A549 (cell line): Measurements from ENCODE around the gene GIT1. TPM values are rescaled to one million over a fixed set of nuclear protein-coding genes. Genes with fewer than 3 reads are reported as not detected.

ENCODE experiments used
- ATAC-seq, 2 experiments: fragments of 200-7000 bp in 1 of 2; fragments of >200 bp in 1 of 2; cut with Nextera tagmentation in 1 of 2; cut with Tn5 transposase in 1 of 2; 3 replicates each; pipeline versions ENCODE4 v1.8.0 to v1.9.1; 2018 to 2020; ENCODE audit warnings: mild to moderate bottlenecking in 1 of 2, moderate library complexity in 1 of 2
- CTCF ChIA-PET: fragments of 300-600 bp; sonication (Branson Sonifier 250); formaldehyde crosslinking; extraction: SDS; loops from one replicate; lab custom pipeline; 2021; ENCODE audit warnings: antibody characterized with exemption, inconsistent platforms; lab: Yijun Ruan, JAX
- POLR2A ChIA-PET: fragments of 350-600 bp; formaldehyde crosslinking; extraction: SDS; loops from one replicate; lab custom pipeline; 2021; ENCODE audit warnings: antibody characterized with exemption, inconsistent platforms; lab: Yijun Ruan, JAX
- DNase-seq, 2 experiments: peaks; one replicate each; pipeline versions ENCODE4 v3.0.0 to v3.0.0-alpha.2; 2011 to 2016; ENCODE audit warnings: low read depth in 1 of 2, low spot score in 1 of 2
- FAIRE-seq: peaks from 2 replicates; lab custom pipeline; 2011; peaks lifted over from hg19 to GRCh38; lab: Jason Lieb, UNC
- H3K27ac ChIP-seq, 2 experiments: fragments of >200 bp; sonication (Bioruptor Twin); formaldehyde crosslinking; 3 replicates each; pipeline ENCODE4 v1.5.1; 2016 to 2017
- H3K4me1 ChIP-seq: fragments of >200 bp; sonication (Bioruptor Twin); formaldehyde crosslinking; 3 replicates; pipeline ENCODE4 v1.6.1; 2016
- H3K4me2 ChIP-seq: fragments of >200 bp; sonication (Bioruptor Twin); formaldehyde crosslinking; 3 replicates; pipeline ENCODE4 v1.6.1; 2016
- H3K4me3 ChIP-seq: fragments of >200 bp; sonication (Bioruptor Twin); formaldehyde crosslinking; 3 replicates; pipeline ENCODE4 v1.5.1; 2016
- H3K9me3 ChIP-seq: fragments of >200 bp; sonication (Bioruptor Twin); formaldehyde crosslinking; 3 replicates; pipeline ENCODE4 v1.6.1; 2016
- CHD4 ChIP-seq: fragments of 200-600 bp; sonication (generic); IDR thresholded peaks from 2 replicates; pipeline ENCODE4 v1.6.1; 2016; ENCODE audit warnings: antibody characterized with exemption, mild to moderate bottlenecking, borderline replicate concordance
- EHF ChIP-seq: fragments of 250-450 bp; sonication (Bioruptor Pico); IDR thresholded peaks from 2 replicates; pipeline ENCODE4 v1.5.0; 2020; ENCODE audit warnings: mild to moderate bottlenecking
- FOSB ChIP-seq: fragments of 250-450 bp; sonication (Bioruptor Pico); IDR thresholded peaks from 2 replicates; pipeline ENCODE4 v1.5.0; 2020; ENCODE audit warnings: mild to moderate bottlenecking, moderate library complexity
- FOXS1 ChIP-seq: fragments of 250-450 bp; sonication (Bioruptor Pico); IDR thresholded peaks from 2 replicates; pipeline ENCODE4 v1.5.0; 2020; ENCODE audit warnings: mild to moderate bottlenecking, moderate library complexity
- GATA3 ChIP-seq: IDR thresholded peaks from 2 replicates; pipeline ENCODE4 v1.6.1; 2012; ENCODE audit warnings: borderline replicate concordance
- JUN ChIP-seq, 2 experiments: fragments of >200 bp; sonication (Bioruptor Twin); formaldehyde crosslinking; IDR thresholded peaks; 2 replicates in 1 of 2; 3 replicates in 1 of 2; pipeline ENCODE4 v1.6.1; 2016 to 2017
- MAZ ChIP-seq: fragments of 150-350 bp; IDR thresholded peaks from 2 replicates; pipeline ENCODE4 v1.6.1; 2014; ENCODE audit warnings: antibody characterized with exemption, low read depth, low read length, borderline replicate concordance
- NFE2L2 ChIP-seq: fragments of 150-350 bp; conservative IDR thresholded peaks from 2 replicates; pipeline ENCODE4 v1.6.1; 2014; ENCODE audit warnings: low read length
- POLR2A ChIP-seq: IDR thresholded peaks from 2 replicates; pipeline ENCODE4 v1.6.1; 2012; ENCODE audit warnings: mild to moderate bottlenecking, low read length
- RAD21 ChIP-seq, 2 experiments: fragments of >200 bp in 1 of 2; sonication (Bioruptor Twin) in 1 of 2; formaldehyde crosslinking in 1 of 2; IDR thresholded peaks in 1 of 2; conservative IDR thresholded peaks in 1 of 2; 2 replicates in 1 of 2; 3 replicates in 1 of 2; pipeline ENCODE4 v1.6.1; 2012 to 2018; ENCODE audit warnings: inconsistent platforms in 1 of 2
- TP53 ChIP-seq: fragments of 250-450 bp; sonication (Bioruptor Pico); IDR thresholded peaks from 2 replicates; pipeline ENCODE4 v1.5.0; 2021; ENCODE audit warnings: mild to moderate bottlenecking, moderate library complexity
- ZFP36 ChIP-seq: fragments of 450-650 bp; IDR thresholded peaks from 2 replicates; pipeline ENCODE4 v1.6.1; 2014; ENCODE audit warnings: borderline replicate concordance; ENCODE audit not compliant: partially characterized antibody
- polyA plus RNA-seq, 4 experiments: library from polyadenylated mRNA; depleted of rRNA in 3 of 4; stranded (reverse); fragments of >200 nt; fragmentation: RNase III in 1 of 4; extraction: RNeasy Plus Mini Kit Qiagen cat#74134 plus additional on column Dnase treatment in 1 of 4; gene quantifications; 2 replicates in 3 of 4; 3 replicates in 1 of 4; pipeline ENCODE4 v1.2.3, GENCODE V29; 2011 to 2017
- TF ChIP-seq, protein P1 (sequence below): IDR thresholded peaks from 2 replicates; pipeline ENCODE4 v1.6.1; 2012; ENCODE audit warnings: low read depth, borderline replicate concordance
- TF ChIP-seq, protein P2 (sequence below): IDR thresholded peaks from 2 replicates; pipeline ENCODE4 v1.6.1; 2012
- TF ChIP-seq, protein P3 (sequence below): fragments of >200 bp; sonication (Bioruptor Twin); formaldehyde crosslinking; IDR thresholded peaks from 3 replicates; pipeline ENCODE4 v1.5.1; 2016
- TF ChIP-seq, protein P4 (sequence below): fragments of 250-450 bp; sonication (Bioruptor Pico); IDR thresholded peaks from 2 replicates; pipeline ENCODE4 v1.5.0; 2021; ENCODE audit warnings: mild to moderate bottlenecking, moderate library complexity, borderline replicate concordance
- TF ChIP-seq, protein P5 (sequence below): IDR thresholded peaks from 2 replicates; pipeline ENCODE4 v1.6.1; 2012
- TF ChIP-seq, protein P6 (sequence below): fragments of 200-600 bp; sonication (generic); IDR thresholded peaks from 2 replicates; pipeline ENCODE4 v1.6.1; 2016; ENCODE audit warnings: antibody characterized with exemption, mild to moderate bottlenecking, moderate library complexity
- TF ChIP-seq, protein P7 (sequence below): fragments of 150-350 bp; IDR thresholded peaks from 2 replicates; pipeline ENCODE4 v1.6.1; 2014; ENCODE audit warnings: low read depth, mild to moderate bottlenecking, low read length

GIT1 gene
- polyA plus RNA-seq, 2 of the 4 experiments (the other 2 are of a cell fraction), result 47.8 to 53.0 TPM

DNA sequence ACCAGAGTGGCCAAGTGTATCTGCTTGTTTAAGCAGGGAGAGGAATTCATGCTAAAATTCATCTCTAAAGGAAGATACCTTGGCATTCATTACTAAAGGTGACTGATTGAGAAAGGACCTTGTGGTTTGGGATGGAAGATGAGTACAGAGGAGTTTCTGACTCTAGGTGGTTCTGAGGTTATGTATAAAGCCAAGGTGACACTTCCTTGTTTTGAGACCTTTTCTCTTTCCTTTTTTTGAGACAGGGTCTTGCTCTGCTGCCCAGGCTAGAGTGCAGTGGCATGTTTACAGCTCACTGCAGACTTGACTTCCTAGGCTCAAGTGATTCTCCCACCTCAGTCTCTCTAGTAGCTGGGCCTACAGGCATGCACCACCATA lies 31.7 kb downstream of the GIT1 start:
- ChIA-PET POLR2A (interaction anchor here (1.4 to 2.3 kb wide), 2 partner anchors 8 to 23 kb away, joined by 3 to 10 read pairs; partner anchors contain the start of gene ABHD15), CTCF (interaction anchor here (1.2 to 5.0 kb wide), 4 partner anchors 10 to 187 kb away, joined by 4 to 25 read pairs (median 9); no protein-coding TSS in a partner anchor)
- ATAC-seq, result no peak; a peak in 1 of 6 replicates
- no peak overlapping the region for H3K4me3 ChIP-seq
- DNase-seq, result no peak
- 0 out of 6 replicates have a peak overlapping the region, but pooled peaks of 1 of the 2 experiments have one; percentile 1 for H3K27ac ChIP-seq
- TF ChIP-seq NFE2L2 (no peak), FOSB (CRISPR knock-in tag) (no peak), MAZ (no peak), ZFP36 (no peak), GATA3 (no peak), CHD4 (no peak), RAD21 (conservative IDR thresholded peaks at IDR 0.05 in 1 of 2, IDR thresholded peaks at IDR 0.05 in 1 of 2) (no peak), EHF (no peak), POLR2A (no peak), TP53 (CRISPR knock-in tag) (no peak), FOXS1 (CRISPR knock-in tag) (no peak), JUN (IDR thresholded peaks at IDR 0.05) (no peak)
- TF ChIP-seq, protein P1, sequence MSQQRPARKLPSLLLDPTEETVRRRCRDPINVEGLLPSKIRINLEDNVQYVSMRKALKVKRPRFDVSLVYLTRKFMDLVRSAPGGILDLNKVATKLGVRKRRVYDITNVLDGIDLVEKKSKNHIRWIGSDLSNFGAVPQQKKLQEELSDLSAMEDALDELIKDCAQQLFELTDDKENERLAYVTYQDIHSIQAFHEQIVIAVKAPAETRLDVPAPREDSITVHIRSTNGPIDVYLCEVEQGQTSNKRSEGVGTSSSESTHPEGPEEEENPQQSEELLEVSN, result no peak
- TF ChIP-seq, protein P2, sequence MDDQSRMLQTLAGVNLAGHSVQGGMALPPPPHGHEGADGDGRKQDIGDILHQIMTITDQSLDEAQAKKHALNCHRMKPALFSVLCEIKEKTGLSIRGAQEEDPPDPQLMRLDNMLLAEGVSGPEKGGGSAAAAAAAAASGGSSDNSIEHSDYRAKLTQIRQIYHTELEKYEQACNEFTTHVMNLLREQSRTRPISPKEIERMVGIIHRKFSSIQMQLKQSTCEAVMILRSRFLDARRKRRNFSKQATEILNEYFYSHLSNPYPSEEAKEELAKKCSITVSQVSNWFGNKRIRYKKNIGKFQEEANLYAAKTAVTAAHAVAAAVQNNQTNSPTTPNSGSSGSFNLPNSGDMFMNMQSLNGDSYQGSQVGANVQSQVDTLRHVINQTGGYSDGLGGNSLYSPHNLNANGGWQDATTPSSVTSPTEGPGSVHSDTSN, result no peak
- TF ChIP-seq, protein P3, sequence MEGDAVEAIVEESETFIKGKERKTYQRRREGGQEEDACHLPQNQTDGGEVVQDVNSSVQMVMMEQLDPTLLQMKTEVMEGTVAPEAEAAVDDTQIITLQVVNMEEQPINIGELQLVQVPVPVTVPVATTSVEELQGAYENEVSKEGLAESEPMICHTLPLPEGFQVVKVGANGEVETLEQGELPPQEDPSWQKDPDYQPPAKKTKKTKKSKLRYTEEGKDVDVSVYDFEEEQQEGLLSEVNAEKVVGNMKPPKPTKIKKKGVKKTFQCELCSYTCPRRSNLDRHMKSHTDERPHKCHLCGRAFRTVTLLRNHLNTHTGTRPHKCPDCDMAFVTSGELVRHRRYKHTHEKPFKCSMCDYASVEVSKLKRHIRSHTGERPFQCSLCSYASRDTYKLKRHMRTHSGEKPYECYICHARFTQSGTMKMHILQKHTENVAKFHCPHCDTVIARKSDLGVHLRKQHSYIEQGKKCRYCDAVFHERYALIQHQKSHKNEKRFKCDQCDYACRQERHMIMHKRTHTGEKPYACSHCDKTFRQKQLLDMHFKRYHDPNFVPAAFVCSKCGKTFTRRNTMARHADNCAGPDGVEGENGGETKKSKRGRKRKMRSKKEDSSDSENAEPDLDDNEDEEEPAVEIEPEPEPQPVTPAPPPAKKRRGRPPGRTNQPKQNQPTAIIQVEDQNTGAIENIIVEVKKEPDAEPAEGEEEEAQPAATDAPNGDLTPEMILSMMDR, result no peak
- TF ChIP-seq, protein P4, sequence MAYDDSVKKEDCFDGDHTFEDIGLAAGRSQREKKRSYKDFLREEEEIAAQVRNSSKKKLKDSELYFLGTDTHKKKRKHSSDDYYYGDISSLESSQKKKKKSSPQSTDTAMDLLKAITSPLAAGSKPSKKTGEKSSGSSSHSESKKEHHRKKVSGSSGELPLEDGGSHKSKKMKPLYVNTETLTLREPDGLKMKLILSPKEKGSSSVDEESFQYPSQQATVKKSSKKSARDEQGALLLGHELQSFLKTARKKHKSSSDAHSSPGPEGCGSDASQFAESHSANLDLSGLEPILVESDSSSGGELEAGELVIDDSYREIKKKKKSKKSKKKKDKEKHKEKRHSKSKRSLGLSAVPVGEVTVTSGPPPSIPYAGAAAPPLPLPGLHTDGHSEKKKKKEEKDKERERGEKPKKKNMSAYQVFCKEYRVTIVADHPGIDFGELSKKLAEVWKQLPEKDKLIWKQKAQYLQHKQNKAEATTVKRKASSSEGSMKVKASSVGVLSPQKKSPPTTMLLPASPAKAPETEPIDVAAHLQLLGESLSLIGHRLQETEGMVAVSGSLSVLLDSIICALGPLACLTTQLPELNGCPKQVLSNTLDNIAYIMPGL (CRISPR knock-in tag), result no peak
- TF ChIP-seq, protein P5, sequence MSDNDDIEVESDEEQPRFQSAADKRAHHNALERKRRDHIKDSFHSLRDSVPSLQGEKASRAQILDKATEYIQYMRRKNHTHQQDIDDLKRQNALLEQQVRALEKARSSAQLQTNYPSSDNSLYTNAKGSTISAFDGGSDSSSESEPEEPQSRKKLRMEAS, result no peak
- TF ChIP-seq, protein P6, sequence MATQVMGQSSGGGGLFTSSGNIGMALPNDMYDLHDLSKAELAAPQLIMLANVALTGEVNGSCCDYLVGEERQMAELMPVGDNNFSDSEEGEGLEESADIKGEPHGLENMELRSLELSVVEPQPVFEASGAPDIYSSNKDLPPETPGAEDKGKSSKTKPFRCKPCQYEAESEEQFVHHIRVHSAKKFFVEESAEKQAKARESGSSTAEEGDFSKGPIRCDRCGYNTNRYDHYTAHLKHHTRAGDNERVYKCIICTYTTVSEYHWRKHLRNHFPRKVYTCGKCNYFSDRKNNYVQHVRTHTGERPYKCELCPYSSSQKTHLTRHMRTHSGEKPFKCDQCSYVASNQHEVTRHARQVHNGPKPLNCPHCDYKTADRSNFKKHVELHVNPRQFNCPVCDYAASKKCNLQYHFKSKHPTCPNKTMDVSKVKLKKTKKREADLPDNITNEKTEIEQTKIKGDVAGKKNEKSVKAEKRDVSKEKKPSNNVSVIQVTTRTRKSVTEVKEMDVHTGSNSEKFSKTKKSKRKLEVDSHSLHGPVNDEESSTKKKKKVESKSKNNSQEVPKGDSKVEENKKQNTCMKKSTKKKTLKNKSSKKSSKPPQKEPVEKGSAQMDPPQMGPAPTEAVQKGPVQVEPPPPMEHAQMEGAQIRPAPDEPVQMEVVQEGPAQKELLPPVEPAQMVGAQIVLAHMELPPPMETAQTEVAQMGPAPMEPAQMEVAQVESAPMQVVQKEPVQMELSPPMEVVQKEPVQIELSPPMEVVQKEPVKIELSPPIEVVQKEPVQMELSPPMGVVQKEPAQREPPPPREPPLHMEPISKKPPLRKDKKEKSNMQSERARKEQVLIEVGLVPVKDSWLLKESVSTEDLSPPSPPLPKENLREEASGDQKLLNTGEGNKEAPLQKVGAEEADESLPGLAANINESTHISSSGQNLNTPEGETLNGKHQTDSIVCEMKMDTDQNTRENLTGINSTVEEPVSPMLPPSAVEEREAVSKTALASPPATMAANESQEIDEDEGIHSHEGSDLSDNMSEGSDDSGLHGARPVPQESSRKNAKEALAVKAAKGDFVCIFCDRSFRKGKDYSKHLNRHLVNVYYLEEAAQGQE, result no peak
- TF ChIP-seq, protein P7, sequence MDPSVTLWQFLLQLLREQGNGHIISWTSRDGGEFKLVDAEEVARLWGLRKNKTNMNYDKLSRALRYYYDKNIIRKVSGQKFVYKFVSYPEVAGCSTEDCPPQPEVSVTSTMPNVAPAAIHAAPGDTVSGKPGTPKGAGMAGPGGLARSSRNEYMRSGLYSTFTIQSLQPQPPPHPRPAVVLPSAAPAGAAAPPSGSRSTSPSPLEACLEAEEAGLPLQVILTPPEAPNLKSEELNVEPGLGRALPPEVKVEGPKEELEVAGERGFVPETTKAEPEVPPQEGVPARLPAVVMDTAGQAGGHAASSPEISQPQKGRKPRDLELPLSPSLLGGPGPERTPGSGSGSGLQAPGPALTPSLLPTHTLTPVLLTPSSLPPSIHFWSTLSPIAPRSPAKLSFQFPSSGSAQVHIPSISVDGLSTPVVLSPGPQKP, result no peak
- H3K9me3 ChIP-seq, result no peaks in the 10 kb centered on the region
- peak; percentile 49 for FAIRE-seq
- peak overlapping the region; percentile 21; the same call in 1 of the 3 replicates for H3K4me2 ChIP-seq
- peaks cover 33% of the 10 kb centered on the region for H3K4me1 ChIP-seq
